Neural progenitor cell (in vitro differentiated cells): ENCODE results near the gene ELOVL1. TPM values are rescaled to one million over a fixed set of nuclear protein-coding genes. Genes with fewer than 3 reads are reported as not detected.

Source experiments
- DNase-seq: peaks from one replicate; pipeline ENCODE4 v3.0.0-alpha.2; 2016; ENCODE audit warnings: low spot score
- H2AFZ ChIP-seq: fragments of 200-600 bp; sonication (generic); replicated peaks from 2 replicates; pipeline ENCODE4 v1.6.1; 2016; ENCODE audit warnings: antibody characterized with exemption
- H3F3A ChIP-seq: fragments of 200-600 bp; sonication (generic); 2 replicates; pipeline ENCODE4 v1.6.1; 2016; ENCODE audit warnings: antibody characterized with exemption, low read depth
- H3K27ac ChIP-seq: fragments of 200-600 bp; sonication (generic); 2 replicates; pipeline ENCODE4 v1.5.1; 2016; ENCODE audit warnings: mild to moderate bottlenecking
- H3K27me3 ChIP-seq: fragments of 200-600 bp; sonication (generic); 2 replicates; pipeline ENCODE4 v1.6.1; 2016; ENCODE audit warnings: mild to moderate bottlenecking, moderate library complexity
- H3K36me3 ChIP-seq: fragments of 200-600 bp; sonication (generic); 2 replicates; pipeline ENCODE4 v1.5.1; 2016
- H3K4me1 ChIP-seq: fragments of 200-600 bp; sonication (generic); 2 replicates; pipeline ENCODE4 v1.6.1; 2016; ENCODE audit warnings: mixed run types
- H3K4me2 ChIP-seq: fragments of 200-600 bp; sonication (generic); 2 replicates; pipeline ENCODE4 v1.6.1; 2016
- H3K4me3 ChIP-seq: fragments of 200-600 bp; sonication (generic); 2 replicates; pipeline ENCODE4 v1.5.1; 2016
- H3K79me2 ChIP-seq: fragments of 200-600 bp; sonication (generic); 2 replicates; pipeline ENCODE4 v1.6.1; 2016; ENCODE audit warnings: low read depth
- H3K9ac ChIP-seq: fragments of 200-600 bp; sonication (generic); 2 replicates; pipeline ENCODE4 v1.6.1; 2016
- H3K9me3 ChIP-seq: fragments of 200-600 bp; sonication (generic); 2 replicates; pipeline ENCODE4 v1.5.1; 2016; ENCODE audit warnings: low read depth
- H4K20me1 ChIP-seq: fragments of 200-600 bp; sonication (generic); 2 replicates; pipeline ENCODE4 v1.6.1; 2016; ENCODE audit warnings: low read depth
- H3K27ac Mint-ChIP-seq: 3 replicates; pipeline ENCODE4 v1.8.0; 2021; ENCODE audit warnings: mixed read lengths
- H3K27me3 Mint-ChIP-seq: 2 replicates; pipeline ENCODE4 v1.8.0; 2022; ENCODE audit warnings: low read depth, mild to moderate bottlenecking, inconsistent platforms, moderate library complexity, mixed read lengths; ENCODE audit not compliant: insufficient read depth
- H3K36me3 Mint-ChIP-seq: 3 replicates; pipeline ENCODE4 v1.8.0; 2021; ENCODE audit warnings: mixed read lengths
- H3K4me1 Mint-ChIP-seq: 3 replicates; pipeline ENCODE4 v1.8.0; 2021; ENCODE audit warnings: mixed read lengths
- H3K4me3 Mint-ChIP-seq: 3 replicates; pipeline ENCODE4 v1.8.0; 2021; ENCODE audit warnings: mild to moderate bottlenecking, moderate library complexity, mixed read lengths
- H3K9me3 Mint-ChIP-seq: 3 replicates; pipeline ENCODE4 v1.8.0; 2020; ENCODE audit warnings: mixed read lengths
- CTCF ChIP-seq: fragments of 200-600 bp; sonication (generic); IDR thresholded peaks from 2 replicates; pipeline ENCODE4 v1.5.1; 2017; ENCODE audit warnings: antibody characterized with exemption, mild to moderate bottlenecking
- EZH2 ChIP-seq: fragments of 200-600 bp; sonication (generic); IDR thresholded peaks from 2 replicates; pipeline ENCODE4 v1.6.1; 2017; ENCODE audit warnings: antibody characterized with exemption, mild to moderate bottlenecking, moderate library complexity
- EZH2phosphoT487 ChIP-seq: fragments of 200-600 bp; sonication (generic); IDR thresholded peaks from 2 replicates; pipeline ENCODE4 v1.6.1; 2017; ENCODE audit warnings: antibody characterized with exemption
- total RNA-seq: library from RNA; depleted of rRNA; stranded (reverse); fragments of >200 nt; gene quantifications from 2 replicates; pipeline ENCODE4 v1.2.3, GENCODE V29; 2015; ENCODE audit warnings: low replicate concordance

Gene ELOVL1
- total RNA-seq, 1 donor from 2014 or later, result 5.6 TPM

- no peak overlapping the region for H3K9ac ChIP-seq
- Mint-ChIP-seq H3K9me3 (no peaks in the 10 kb centered on the region), H3K4me3 (no peak overlapping the region), H3K27me3 (peaks cover 6% of the 10 kb centered on the region), H3K27ac (no peak overlapping the region), H3K4me1 (peaks cover 16% of the 10 kb centered on the region), H3K36me3 (peaks cover 12% of the 10 kb centered on the region)
- H3K9me3 ChIP-seq, result no peaks in the 10 kb centered on the region
- H3F3A ChIP-seq, result peaks cover 8% of the 10 kb centered on the region
- H2AFZ ChIP-seq, result no peak overlapping the region
- no peak for TF ChIP-seq CTCF
- TF ChIP-seq EZH2, result no peak
- TF ChIP-seq EZH2phosphoT487, result no peak
- peak overlapping the region; percentile 36 for H3K4me2 ChIP-seq
- peaks cover 7% of the 10 kb centered on the region for H4K20me1 ChIP-seq
- no peaks in the 10 kb centered on the region for H3K27me3 ChIP-seq
- no peaks in the 10 kb centered on the region for H3K36me3 ChIP-seq
- peaks cover 17% of the 10 kb centered on the region for H3K4me1 ChIP-seq
- no peak for DNase-seq
- no peaks in the 10 kb centered on the region for H3K79me2 ChIP-seq
- peak overlapping the region; percentile 63 for H3K27ac ChIP-seq
- H3K4me3 ChIP-seq, result no peak overlapping the region
Observed at GRCh38 chr1:43381612-43382011, 13.8 kb upstream of the ELOVL1 start.

GRCh38 chr1:43379476-43379875 lies 11.7 kb upstream of the ELOVL1 start:
- no peak overlapping the region for H3K4me2 ChIP-seq
- H3K9me3 Mint-ChIP-seq, result no peaks in the 10 kb centered on the region
- H3K9me3 ChIP-seq, result no peaks in the 10 kb centered on the region
- H3K4me1 Mint-ChIP-seq, result peaks cover 16% of the 10 kb centered on the region
- H4K20me1 ChIP-seq, result peaks cover 7% of the 10 kb centered on the region
- H3K4me3 ChIP-seq, result no peak overlapping the region
- H3K4me1 ChIP-seq, result peaks cover 17% of the 10 kb centered on the region
- TF ChIP-seq EZH2 (no peak), CTCF (no peak), EZH2phosphoT487 (no peak)
- no peak overlapping the region for H3K27ac Mint-ChIP-seq
- H2AFZ ChIP-seq, result no peak overlapping the region
- H3K36me3 Mint-ChIP-seq, result peaks cover 5% of the 10 kb centered on the region
- H3K9ac ChIP-seq, result no peak overlapping the region
- no peak overlapping the region for H3K4me3 Mint-ChIP-seq
- peaks cover 6% of the 10 kb centered on the region for H3K27me3 Mint-ChIP-seq
- no peak for DNase-seq
- H3K27ac ChIP-seq, result no peak overlapping the region
- H3F3A ChIP-seq, result peaks cover 8% of the 10 kb centered on the region
- H3K36me3 ChIP-seq, result no peaks in the 10 kb centered on the region
- no peaks in the 10 kb centered on the region for H3K27me3 ChIP-seq
- no peaks in the 10 kb centered on the region for H3K79me2 ChIP-seq

- peaks cover 6% of the 10 kb centered on the region for H4K20me1 ChIP-seq
- no peaks in the 10 kb centered on the region for H3K9me3 ChIP-seq
- Mint-ChIP-seq H3K4me3 (no peak overlapping the region), H3K4me1 (peaks cover 16% of the 10 kb centered on the region), H3K27ac (no peak overlapping the region), H3K27me3 (peaks cover 6% of the 10 kb centered on the region), H3K36me3 (peaks cover 5% of the 10 kb centered on the region), H3K9me3 (no peaks in the 10 kb centered on the region)
- no peak overlapping the region for H3K4me3 ChIP-seq
- no peak overlapping the region for H2AFZ ChIP-seq
- H3K36me3 ChIP-seq, result no peaks in the 10 kb centered on the region
- H3K79me2 ChIP-seq, result no peaks in the 10 kb centered on the region
- peaks cover 15% of the 10 kb centered on the region for H3K4me1 ChIP-seq
- no peak for TF ChIP-seq EZH2
- no peak for TF ChIP-seq CTCF
- TF ChIP-seq EZH2phosphoT487, result no peak
- H3K27me3 ChIP-seq, result no peaks in the 10 kb centered on the region
- no peak for DNase-seq
- peaks cover 8% of the 10 kb centered on the region for H3F3A ChIP-seq
- H3K4me2 ChIP-seq, result no peak overlapping the region
- H3K27ac ChIP-seq, result no peak overlapping the region
- H3K9ac ChIP-seq, result no peak overlapping the region
Observed at GRCh38 chr1:43377831-43378230, 10.0 kb upstream of the ELOVL1 start.
